ENCODE data around the gene HES4.
"Not testable (repeated sequence)": the region's sequence is repeated elsewhere in the genome, so short reads cannot be mapped to it uniquely, and the experiment has no call there.

The HES4 gene

GRCh38 chr1:983798-984475 lies 16.0 kb downstream of the HES4 start:
- Histone ChIP-seq H3K27me3 (ENCODE audit: control insufficient read depth, insufficient read depth, low read length) (peaks cover 3% of the 10 kb centered on the region), H3K4me3 (ENCODE audit: low read length) (no peak overlapping the region), H3K4me1 (ENCODE audit: control insufficient read depth, insufficient read depth, low read length) (no peaks in the 10 kb centered on the region), H3K36me3 (ENCODE audit: control insufficient read depth, insufficient read depth, low read length) (no peaks in the 10 kb centered on the region), H3K9ac (ENCODE audit: low read length) (no peak overlapping the region), H3K27ac (ENCODE audit: low read depth, low read length) (no peak overlapping the region)

GRCh38 chr1:982765-983436 lies 17.0 kb downstream of the HES4 start:
- Histone ChIP-seq H3K27ac (ENCODE audit: low read depth, low read length) (no peak overlapping the region), H3K9ac (ENCODE audit: low read length) (no peak overlapping the region), H3K36me3 (ENCODE audit: control insufficient read depth, insufficient read depth, low read length) (no peaks in the 10 kb centered on the region), H3K4me1 (ENCODE audit: control insufficient read depth, insufficient read depth, low read length) (no peaks in the 10 kb centered on the region), H3K27me3 (ENCODE audit: control insufficient read depth, insufficient read depth, low read length) (peaks cover 3% of the 10 kb centered on the region), H3K4me3 (ENCODE audit: low read length) (no peak overlapping the region)

GRCh38 chr1:981955-982558 lies 17.8 kb downstream of the HES4 start, which contains the start of gene PERM1:
TSS of gene PERM1 (minus strand) at chr1:982093. CDS start at chr1:981029, 1,064 bp downstream.
- no peak within 1 kb of the TSS for H3K4me3 ChIP-seq (ENCODE audit: low read length)
- peaks cover 3% of the 10 kb centered on the region for H3K27me3 ChIP-seq (ENCODE audit: control insufficient read depth, insufficient read depth, low read length)
- H3K36me3 ChIP-seq (ENCODE audit: control insufficient read depth, insufficient read depth, low read length): no peaks in the 10 kb centered on the region
- no peak within 1 kb of the TSS for H3K9ac ChIP-seq (ENCODE audit: low read length)
- H3K4me1 ChIP-seq (ENCODE audit: control insufficient read depth, insufficient read depth, low read length): no peaks in the 10 kb centered on the region
- no peak within 1 kb of the TSS for H3K27ac ChIP-seq (ENCODE audit: low read depth, low read length)

- Histone ChIP-seq H3K27me3 (ENCODE audit: control insufficient read depth, insufficient read depth, low read length) (peaks cover 3% of the 10 kb centered on the region), H3K9ac (ENCODE audit: low read length) (no peak overlapping the region), H3K27ac (ENCODE audit: low read depth, low read length) (no peak overlapping the region), H3K36me3 (ENCODE audit: control insufficient read depth, insufficient read depth, low read length) (no peaks in the 10 kb centered on the region), H3K4me3 (ENCODE audit: low read length) (no peak overlapping the region), H3K4me1 (ENCODE audit: control insufficient read depth, insufficient read depth, low read length) (no peaks in the 10 kb centered on the region)
Observed at GRCh38 chr1:981491-981954, 18.4 kb downstream of the HES4 start.

GRCh38 chr1:980602-981395 lies 19.1 kb downstream of the HES4 start:
- H3K27ac ChIP-seq (ENCODE audit: low read depth, low read length): no peak overlapping the region
- H3K27me3 ChIP-seq (ENCODE audit: control insufficient read depth, insufficient read depth, low read length): peaks cover 5% of the 10 kb centered on the region
- H3K4me3 ChIP-seq (ENCODE audit: low read length): no peak overlapping the region
- no peak overlapping the region for H3K9ac ChIP-seq (ENCODE audit: low read length)
- no peaks in the 10 kb centered on the region for H3K36me3 ChIP-seq (ENCODE audit: control insufficient read depth, insufficient read depth, low read length)
- peaks cover under 1% of the 10 kb centered on the region for H3K4me1 ChIP-seq (ENCODE audit: control insufficient read depth, insufficient read depth, low read length)

- Histone ChIP-seq H3K9ac (ENCODE audit: low read length) (no peak overlapping the region), H3K27ac (ENCODE audit: low read depth, low read length) (no peak overlapping the region), H3K36me3 (ENCODE audit: control insufficient read depth, insufficient read depth, low read length) (no peaks in the 10 kb centered on the region), H3K4me1 (ENCODE audit: control insufficient read depth, insufficient read depth, low read length) (peaks cover 2% of the 10 kb centered on the region), H3K27me3 (ENCODE audit: control insufficient read depth, insufficient read depth, low read length) (peaks cover 5% of the 10 kb centered on the region), H3K4me3 (ENCODE audit: low read length) (no peak overlapping the region)
Observed at GRCh38 chr1:980137-980571, 19.7 kb downstream of the HES4 start.

GRCh38 chr1:979744-980072 lies 20.2 kb downstream of the HES4 start:
- peaks cover 2% of the 10 kb centered on the region for H3K4me1 ChIP-seq (ENCODE audit: control insufficient read depth, insufficient read depth, low read length)
- H3K9ac ChIP-seq (ENCODE audit: low read length): no peak overlapping the region
- no peak overlapping the region for H3K4me3 ChIP-seq (ENCODE audit: low read length)
- no peak overlapping the region for H3K27ac ChIP-seq (ENCODE audit: low read depth, low read length)
- no peaks in the 10 kb centered on the region for H3K36me3 ChIP-seq (ENCODE audit: control insufficient read depth, insufficient read depth, low read length)
- peaks cover 5% of the 10 kb centered on the region for H3K27me3 ChIP-seq (ENCODE audit: control insufficient read depth, insufficient read depth, low read length)

- no peak overlapping the region for H3K9ac ChIP-seq (ENCODE audit: low read length)
- peaks cover 5% of the 10 kb centered on the region for H3K27me3 ChIP-seq (ENCODE audit: control insufficient read depth, insufficient read depth, low read length)
- H3K36me3 ChIP-seq (ENCODE audit: control insufficient read depth, insufficient read depth, low read length): no peaks in the 10 kb centered on the region
- H3K27ac ChIP-seq (ENCODE audit: low read depth, low read length): no peak overlapping the region
- H3K4me1 ChIP-seq (ENCODE audit: control insufficient read depth, insufficient read depth, low read length): peaks cover 2% of the 10 kb centered on the region
- no peak overlapping the region for H3K4me3 ChIP-seq (ENCODE audit: low read length)
Observed at GRCh38 chr1:978835-979743, 20.8 kb downstream of the HES4 start.

GRCh38 chr1:978069-978834 lies 21.6 kb downstream of the HES4 start:
- Histone ChIP-seq H3K36me3 (ENCODE audit: control insufficient read depth, insufficient read depth, low read length) (no peaks in the 10 kb centered on the region), H3K27ac (ENCODE audit: low read depth, low read length) (no peak overlapping the region), H3K4me3 (ENCODE audit: low read length) (no peak overlapping the region), H3K27me3 (ENCODE audit: control insufficient read depth, insufficient read depth, low read length) (peaks cover 12% of the 10 kb centered on the region), H3K9ac (ENCODE audit: low read length) (no peak overlapping the region), H3K4me1 (ENCODE audit: control insufficient read depth, insufficient read depth, low read length) (peaks cover 2% of the 10 kb centered on the region)

- not testable (repeated sequence) for H3K9ac ChIP-seq (ENCODE audit: low read length); H3K27ac ChIP-seq (ENCODE audit: low read depth, low read length); H3K36me3 ChIP-seq (ENCODE audit: control insufficient read depth, insufficient read depth, low read length); H3K4me3 ChIP-seq (ENCODE audit: low read length); H3K4me1 ChIP-seq (ENCODE audit: control insufficient read depth, insufficient read depth, low read length)
- H3K27me3 ChIP-seq (ENCODE audit: control insufficient read depth, insufficient read depth, low read length): peaks cover 13% of the 10 kb centered on the region
Observed at GRCh38 chr1:976791-977190, 23.1 kb downstream of the HES4 start.

Data from rectal smooth muscle tissue (tissue), 1 donor.